ENCODE measurements around the gene FGF23.

DNA sequence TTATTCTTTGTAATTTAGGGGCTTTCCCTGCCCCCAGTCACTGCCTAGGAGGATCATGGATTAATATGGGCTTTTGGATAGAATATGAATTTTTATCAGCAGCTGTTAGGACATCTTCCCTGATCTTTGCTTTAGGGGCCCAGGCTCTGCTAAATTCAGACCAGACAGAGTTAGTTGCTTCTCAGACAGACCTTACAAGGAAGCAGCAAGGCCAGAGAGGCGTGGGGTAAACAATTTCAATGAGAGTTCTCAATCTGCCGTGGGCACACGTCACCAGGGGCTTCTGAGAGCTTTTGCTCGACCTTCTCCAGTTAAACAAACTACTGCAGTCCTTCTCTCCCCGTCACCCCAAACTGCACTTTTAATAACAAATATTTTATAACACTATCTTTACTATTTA lies 38.4 kb upstream of the FGF23 start:
- TF ChIP-seq, protein P1, sequence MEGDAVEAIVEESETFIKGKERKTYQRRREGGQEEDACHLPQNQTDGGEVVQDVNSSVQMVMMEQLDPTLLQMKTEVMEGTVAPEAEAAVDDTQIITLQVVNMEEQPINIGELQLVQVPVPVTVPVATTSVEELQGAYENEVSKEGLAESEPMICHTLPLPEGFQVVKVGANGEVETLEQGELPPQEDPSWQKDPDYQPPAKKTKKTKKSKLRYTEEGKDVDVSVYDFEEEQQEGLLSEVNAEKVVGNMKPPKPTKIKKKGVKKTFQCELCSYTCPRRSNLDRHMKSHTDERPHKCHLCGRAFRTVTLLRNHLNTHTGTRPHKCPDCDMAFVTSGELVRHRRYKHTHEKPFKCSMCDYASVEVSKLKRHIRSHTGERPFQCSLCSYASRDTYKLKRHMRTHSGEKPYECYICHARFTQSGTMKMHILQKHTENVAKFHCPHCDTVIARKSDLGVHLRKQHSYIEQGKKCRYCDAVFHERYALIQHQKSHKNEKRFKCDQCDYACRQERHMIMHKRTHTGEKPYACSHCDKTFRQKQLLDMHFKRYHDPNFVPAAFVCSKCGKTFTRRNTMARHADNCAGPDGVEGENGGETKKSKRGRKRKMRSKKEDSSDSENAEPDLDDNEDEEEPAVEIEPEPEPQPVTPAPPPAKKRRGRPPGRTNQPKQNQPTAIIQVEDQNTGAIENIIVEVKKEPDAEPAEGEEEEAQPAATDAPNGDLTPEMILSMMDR (conservative IDR thresholded peaks at IDR 0.05; ENCODE audit: low read depth, low read length) = no peak
- no peak for TF ChIP-seq EZH2 (IDR thresholded peaks at IDR 0.05; ENCODE audit: borderline replicate concordance, low read depth, low read length, poor library complexity, severe bottlenecking)

All from A673 (cell line).